Hematopoietic multipotent progenitor cell treated with erythropoietin and hydrocortisone succinate and interleukin-3 and kit ligand, for 15 days (in vitro differentiated cells): ENCODE measurements around the gene MRPS12.
"Not testable (repeated sequence)": the region's sequence is repeated elsewhere in the genome, so short reads cannot be mapped to it uniquely, and the experiment has no call there.

Experiments
- DNase-seq: peaks from one replicate; pipeline ENCODE4 v3.0.0-alpha.2; 2015; ENCODE audit warnings: low spot score

MRPS12 gene

GRCh38 chr19:38939957-38940356 lies 9.2 kb downstream of the MRPS12 start:
- DNase-seq: no peak

- not testable (repeated sequence) for DNase-seq
These were observed 10.7 kb downstream of the MRPS12 start for GRCh38 chr19:38941466-38941865.

GRCh38 chr19:38941979-38942378 lies 11.2 kb downstream of the MRPS12 start:
- no peak for DNase-seq

- no peak for DNase-seq
These were observed 11.9 kb downstream of the MRPS12 start for GRCh38 chr19:38942471-38943181.

GRCh38 chr19:38944981-38945506 lies 14.3 kb downstream of the MRPS12 start:
- DNase-seq: no peak

- DNase-seq: no peak
These were observed 15.0 kb downstream of the MRPS12 start for GRCh38 chr19:38945562-38946228.

- DNase-seq: no peak
These were observed 15.7 kb downstream of the MRPS12 start for GRCh38 chr19:38946229-38947010.

GRCh38 chr19:38949580-38950367 lies 19.0 kb downstream of the MRPS12 start:
- peak; percentile 73 for DNase-seq

- DNase-seq: no peak
These were observed 20.4 kb downstream of the MRPS12 start for GRCh38 chr19:38951187-38951586.

GRCh38 chr19:38952395-38953165 lies 21.8 kb downstream of the MRPS12 start:
- peak; percentile 19 for DNase-seq

GRCh38 chr19:38953677-38954076 lies 22.9 kb downstream of the MRPS12 start:
- DNase-seq: no peak

- DNase-seq: no peak
These were observed 25.5 kb downstream of the MRPS12 start for GRCh38 chr19:38956264-38956663.

- no peak for DNase-seq
These were observed 27.6 kb downstream of the MRPS12 start for GRCh38 chr19:38958301-38958700.

GRCh38 chr19:38959618-38960017 lies 28.9 kb downstream of the MRPS12 start:
- DNase-seq: no peak

- no peak for DNase-seq
These were observed 34.0 kb downstream of the MRPS12 start for GRCh38 chr19:38964738-38965137.

- DNase-seq: not testable (repeated sequence)
These were observed 35.4 kb downstream of the MRPS12 start for GRCh38 chr19:38966149-38966548.

- DNase-seq: no peak
These were observed 40.2 kb downstream of the MRPS12 start for GRCh38 chr19:38970664-38971532.

- DNase-seq: no peak
These were observed 40.9 kb downstream of the MRPS12 start for GRCh38 chr19:38971672-38972071.

GRCh38 chr19:38974624-38975213 lies 44.0 kb downstream of the MRPS12 start:
- no peak for DNase-seq
